Mesothelial cell of epicardium (in vitro differentiated cells): ENCODE results near the gene SETD2. TPM values are rescaled to one million over a fixed set of nuclear protein-coding genes. Genes with fewer than 3 reads are reported as not detected.

Experiments
- DNase-seq, 2 experiments: peaks; one replicate each; pipeline ENCODE4 v3.0.0; 2021; ENCODE audit warnings: low spot score in 2 of 2; ENCODE audit not compliant: unreplicated experiment in 2 of 2
- H3K27ac Mint-ChIP-seq: 2 replicates; pipeline ENCODE4 v1.8.0; 2021; ENCODE audit warnings: mixed read lengths
- H3K27me3 Mint-ChIP-seq: 2 replicates; pipeline ENCODE4 v1.8.0; 2021; ENCODE audit warnings: low read depth, mixed read lengths
- H3K36me3 Mint-ChIP-seq: 2 replicates; pipeline ENCODE4 v1.8.0; 2021; ENCODE audit warnings: mixed read lengths
- H3K4me1 Mint-ChIP-seq: 2 replicates; pipeline ENCODE4 v1.8.0; 2021; ENCODE audit warnings: mixed read lengths
- H3K4me3 Mint-ChIP-seq: 2 replicates; pipeline ENCODE4 v1.8.0; 2021; ENCODE audit warnings: mild to moderate bottlenecking, moderate library complexity, mixed read lengths
- H3K9me3 Mint-ChIP-seq: 2 replicates; pipeline ENCODE4 v1.8.0; 2021; ENCODE audit warnings: mixed read lengths
- CTCF ChIP-seq: fragments of 200-600 bp; sonication (generic); IDR thresholded peaks from one replicate; pipeline ENCODE4 v1.5.0; 2021; ENCODE audit warnings: antibody characterized with exemption; ENCODE audit not compliant: unreplicated experiment
- total RNA-seq: library from RNA; stranded (reverse); gene quantifications from 3 replicates; pipeline ENCODE4 v1.2.1, GENCODE V29; 2021

SETD2 gene
- total RNA-seq, 1 donor from 2014 or later, result 73.1 TPM

DNA sequence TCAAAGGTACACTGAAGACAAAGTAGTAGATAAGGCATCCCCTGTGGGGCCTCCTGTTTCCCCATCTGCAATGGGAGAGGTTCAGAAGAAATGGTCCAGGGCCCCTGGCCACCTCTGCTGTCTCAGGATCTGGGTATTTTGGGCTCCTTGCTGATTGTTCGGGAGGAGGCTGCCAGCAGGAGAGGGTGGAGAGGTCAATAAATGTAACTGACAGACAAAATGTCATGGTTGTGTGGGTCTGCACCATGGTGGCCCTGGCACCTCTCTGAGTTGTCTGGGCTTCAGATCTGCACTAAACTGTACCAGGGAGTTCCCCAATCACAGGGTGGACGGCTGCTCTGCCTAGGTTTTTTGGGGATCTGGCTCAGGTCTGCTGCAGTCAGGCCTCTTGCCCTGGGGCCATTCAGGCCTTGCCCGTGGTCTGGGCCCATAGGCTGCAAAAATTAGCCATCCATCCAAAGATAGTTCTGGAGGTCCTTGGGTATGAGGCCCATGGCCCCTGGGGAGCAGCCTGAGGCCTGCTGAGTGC lies 177.1 kb downstream of the SETD2 start:
- Mint-ChIP-seq H3K27ac (no peak overlapping the region), H3K27me3 (no peaks in the 10 kb centered on the region), H3K4me1 (peaks cover 25% of the 10 kb centered on the region), H3K36me3 (peaks cover 6% of the 10 kb centered on the region), H3K9me3 (no peaks in the 10 kb centered on the region), H3K4me3 (no peak overlapping the region)
- no peak for TF ChIP-seq CTCF
- DNase-seq, result no peak

GRCh38 chr3:46986055-46986730 lies 177.7 kb downstream of the SETD2 start:
- H3K4me3 Mint-ChIP-seq, result no peak overlapping the region

DNA sequence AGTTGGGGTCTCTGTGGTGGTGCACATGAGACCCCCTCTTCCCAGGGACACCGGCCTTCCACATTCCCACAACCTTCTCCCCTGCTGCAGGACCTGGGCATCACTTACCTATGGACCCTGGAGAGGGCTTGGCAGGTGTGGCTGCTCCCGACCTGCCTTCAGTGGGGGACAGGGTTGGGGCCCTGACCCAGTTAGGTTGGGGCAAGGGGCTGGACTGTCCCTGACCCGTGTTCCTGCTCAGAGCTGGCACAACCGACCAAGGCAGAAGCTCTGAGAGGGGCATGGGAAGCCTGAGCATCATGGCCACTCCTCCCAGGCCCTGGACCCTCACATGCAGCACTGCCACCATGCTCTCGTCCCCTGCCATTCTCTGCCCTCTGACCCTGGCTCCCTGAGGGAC lies 178.3 kb downstream of the SETD2 start:
- TF ChIP-seq CTCF, result no peak
- no peaks in the 10 kb centered on the region for H3K9me3 Mint-ChIP-seq
- no peaks in the 10 kb centered on the region for H3K27me3 Mint-ChIP-seq
- H3K4me3 Mint-ChIP-seq, result no peak overlapping the region
- H3K27ac Mint-ChIP-seq, result no peak overlapping the region
- peaks cover 6% of the 10 kb centered on the region for H3K36me3 Mint-ChIP-seq
- peaks cover 34% of the 10 kb centered on the region for H3K4me1 Mint-ChIP-seq
- DNase-seq, result no peak

More at GRCh38 chr3:46986055-46986730, 177.7 kb downstream of the SETD2 start:
- no peak for DNase-seq
- no peaks in the 10 kb centered on the region for H3K9me3 Mint-ChIP-seq
- TF ChIP-seq CTCF, result no peak
- H3K27ac Mint-ChIP-seq, result no peak overlapping the region
- H3K27me3 Mint-ChIP-seq, result no peaks in the 10 kb centered on the region
- H3K4me1 Mint-ChIP-seq, result peaks cover 30% of the 10 kb centered on the region
- H3K36me3 Mint-ChIP-seq, result peaks cover 6% of the 10 kb centered on the region

GRCh38 chr3:46984591-46985459 lies 179.1 kb downstream of the SETD2 start:
- Mint-ChIP-seq H3K27ac (peak overlapping the region; percentile 12), H3K9me3 (no peaks in the 10 kb centered on the region), H3K27me3 (no peaks in the 10 kb centered on the region), H3K4me1 (peaks cover 38% of the 10 kb centered on the region), H3K36me3 (peaks cover 5% of the 10 kb centered on the region), H3K4me3 (no peak overlapping the region)
- no peak for TF ChIP-seq CTCF
- no peak for DNase-seq

- no peak for DNase-seq
- Mint-ChIP-seq H3K27me3 (no peaks in the 10 kb centered on the region), H3K36me3 (no peaks in the 10 kb centered on the region), H3K9me3 (no peaks in the 10 kb centered on the region), H3K4me1 (peaks cover 47% of the 10 kb centered on the region), H3K27ac (peak overlapping the region; percentile 94), H3K4me3 (peak overlapping the region; percentile 22)
- TF ChIP-seq CTCF, result no peak
These were observed 181.4 kb downstream of the SETD2 start for GRCh38 chr3:46982546-46982945.
